ENCODE results near the gene KMT5B. TPM values are rescaled to one million over a fixed set of nuclear protein-coding genes. Genes with fewer than 3 reads are reported as not detected.
A peak's percentile ranks its signal among the peaks of the same experiment; 100 is the strongest.
"Not testable (repeated sequence)": the region's sequence is repeated elsewhere in the genome, so short reads cannot be mapped to it uniquely, and the experiment has no call there.

KMT5B gene
- 16.7 and 21.2 TPM in 2 replicates for total RNA-seq (2014; rRNA removed; shearing (Covaris generic))
- 7.9 and 9.6 TPM in 2 replicates for polyA plus RNA-seq (2014; cell fraction: nucleus; rRNA removed)

DNA sequence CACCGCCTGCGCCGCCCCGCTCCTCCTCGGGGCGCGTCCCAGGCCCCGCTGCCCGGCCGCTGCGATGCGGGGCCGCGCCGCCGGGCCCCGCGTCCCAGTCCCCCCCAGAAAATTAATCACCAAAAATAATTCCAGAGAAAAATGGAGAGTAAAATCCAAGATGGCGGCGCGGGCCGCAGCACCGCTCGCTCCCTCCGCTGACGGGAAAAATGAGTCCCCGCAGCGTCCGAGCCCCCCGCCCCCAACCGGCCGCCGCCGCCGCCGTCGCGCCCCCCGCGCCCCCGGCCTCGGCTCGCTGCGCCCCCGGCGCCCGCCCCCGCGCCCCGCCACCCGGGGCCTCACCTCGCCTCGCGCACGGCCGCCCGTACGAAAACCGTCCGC is at the start of gene KMT5B:
TSS of gene KMT5B (minus strand) at position 162 of the 381 bp plus-strand sequence. CDS start 23,220 bp downstream, outside the sequence.
- no peak for DNase-seq (ENCODE audit: extremely low read depth, low read depth)

DNA sequence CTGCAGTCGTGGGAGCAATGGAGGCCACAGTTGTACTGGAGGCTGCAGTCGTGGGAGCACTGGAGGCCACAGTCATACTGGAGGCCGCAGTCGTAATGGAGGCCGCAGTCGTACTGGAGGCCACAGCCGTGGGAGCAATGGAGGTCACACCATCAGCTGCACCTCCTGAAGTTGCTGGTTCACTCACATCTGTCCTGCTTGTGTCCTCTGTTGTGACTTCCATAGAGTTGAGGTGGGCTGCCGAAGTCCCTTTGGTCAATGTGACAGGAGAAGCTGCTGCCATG is 49.4 kb upstream of the KMT5B start:
- no peak for DNase-seq (ENCODE audit: extremely low read depth, low read depth)

DNA sequence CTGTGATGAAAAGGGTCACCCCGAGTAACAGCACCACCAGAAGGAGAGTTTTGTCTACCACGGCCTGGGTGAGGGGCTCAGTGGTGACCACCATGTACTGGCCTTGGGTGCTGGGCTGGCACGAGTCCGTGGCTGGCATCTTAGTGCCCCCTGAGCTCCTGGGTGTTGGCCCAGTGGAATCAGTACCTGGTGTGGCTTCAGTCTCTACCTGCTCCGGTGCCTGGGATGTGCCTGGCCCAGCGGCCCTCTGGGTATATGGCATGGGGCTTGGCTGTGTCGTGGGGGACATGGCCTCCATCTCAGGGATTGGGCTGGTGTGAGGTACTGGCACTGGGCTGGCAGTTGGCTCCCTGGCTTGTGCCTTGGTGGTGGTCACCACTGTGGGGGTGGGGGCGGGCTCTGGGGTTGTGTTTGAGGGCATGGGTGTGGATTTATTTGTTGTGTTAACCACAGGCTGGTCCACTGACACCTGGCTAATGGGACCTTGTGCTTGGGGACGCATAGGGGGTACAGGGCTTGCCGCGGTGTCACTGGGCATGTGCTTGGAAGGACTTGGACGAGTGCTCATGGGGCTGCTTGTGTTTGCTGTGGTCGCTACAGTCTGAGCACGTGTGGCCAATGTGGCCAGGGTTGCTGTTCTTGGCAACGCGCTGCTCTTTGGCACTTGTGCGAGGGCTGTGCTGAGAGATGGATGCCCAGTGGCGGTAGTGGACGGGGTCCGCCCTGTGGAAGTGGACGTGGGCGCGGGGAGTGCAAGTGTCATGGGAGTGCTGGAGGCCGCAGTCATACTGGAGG is 48.9 kb upstream of the KMT5B start:
- DNase-seq (ENCODE audit: extremely low read depth, low read depth), result no peak

DNA sequence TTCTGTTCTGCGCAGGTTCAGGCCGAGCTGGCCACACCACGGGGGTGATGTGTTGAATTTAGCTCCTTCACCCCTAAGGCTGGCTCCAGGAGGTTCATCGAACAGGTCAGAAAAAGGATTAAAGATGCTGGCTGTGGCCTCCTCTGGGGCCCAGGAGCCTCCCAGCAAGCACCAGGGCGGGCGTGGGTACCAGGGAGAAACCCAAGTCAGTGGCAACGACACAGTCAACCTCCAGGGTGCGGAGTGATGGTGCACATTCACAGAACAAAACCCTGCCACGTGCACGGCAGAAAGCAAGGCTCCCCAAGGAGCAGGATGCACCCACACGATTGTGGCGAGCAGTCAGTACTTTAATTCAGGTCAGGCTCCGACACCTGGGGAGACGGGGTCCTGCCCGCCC is 47.9 kb upstream of the KMT5B start:
- no peak for DNase-seq (ENCODE audit: extremely low read depth, low read depth)

DNA sequence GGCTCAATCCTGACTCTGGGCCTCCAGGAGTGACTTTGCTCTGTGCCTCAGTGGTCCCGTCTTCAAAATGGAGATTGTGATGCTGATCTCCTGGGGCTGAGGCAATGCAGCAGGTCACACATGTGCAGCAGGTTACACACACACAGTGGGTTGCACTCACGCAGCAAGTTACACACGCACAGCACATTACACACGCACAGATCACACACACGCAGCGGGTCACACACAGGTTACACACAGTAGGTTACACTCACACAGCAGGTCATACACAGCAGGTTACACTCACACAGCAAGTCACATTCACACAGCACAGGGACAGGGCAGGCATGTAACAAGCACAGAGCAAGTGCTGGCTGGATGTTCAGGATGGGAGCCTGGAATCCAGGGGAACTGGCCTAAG is 47.4 kb upstream of the KMT5B start:
- DNase-seq (ENCODE audit: extremely low read depth, low read depth), result no peak

DNA sequence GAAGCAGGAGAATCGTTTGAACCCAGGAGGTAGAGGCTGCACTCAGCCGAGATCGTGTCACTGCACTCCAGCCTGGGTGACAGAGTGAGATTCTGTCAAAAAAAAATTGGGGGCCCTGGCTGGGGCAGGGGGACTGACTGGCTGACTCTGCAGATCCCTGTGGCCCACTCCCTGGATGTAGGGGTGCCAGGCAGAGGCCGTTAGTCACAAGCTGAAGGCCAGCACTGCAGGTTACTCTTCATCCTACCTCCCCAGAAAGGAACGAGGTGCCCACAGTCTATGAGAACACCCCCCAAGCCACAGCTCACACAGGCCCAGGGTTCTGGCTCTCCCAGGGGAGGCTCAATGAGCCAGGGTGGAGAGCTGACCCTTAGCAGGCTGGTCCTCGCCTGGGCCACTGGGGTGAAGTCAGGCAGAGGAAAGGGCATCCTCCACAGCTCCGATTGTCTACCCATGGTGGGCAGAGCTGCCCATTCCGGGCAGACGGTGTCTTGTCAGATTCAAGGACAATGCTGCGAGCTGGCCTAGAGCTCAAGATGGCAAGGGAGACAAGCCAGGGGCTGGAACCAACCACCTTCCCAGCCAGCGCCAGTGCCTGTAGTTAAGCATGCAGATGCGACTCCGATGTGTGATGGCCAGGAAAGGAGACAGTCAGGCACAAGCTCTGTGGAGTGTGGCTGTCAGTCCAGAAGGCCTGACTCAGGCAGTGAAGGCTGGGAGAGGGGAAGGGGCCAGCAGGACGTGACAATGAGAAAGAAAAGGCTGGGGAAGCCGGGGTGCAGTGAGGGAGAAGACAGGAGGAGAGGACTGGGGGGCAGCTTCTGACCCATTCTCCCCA is 46.2 kb upstream of the KMT5B start:
- DNase-seq (ENCODE audit: extremely low read depth, low read depth), result no peak

DNA sequence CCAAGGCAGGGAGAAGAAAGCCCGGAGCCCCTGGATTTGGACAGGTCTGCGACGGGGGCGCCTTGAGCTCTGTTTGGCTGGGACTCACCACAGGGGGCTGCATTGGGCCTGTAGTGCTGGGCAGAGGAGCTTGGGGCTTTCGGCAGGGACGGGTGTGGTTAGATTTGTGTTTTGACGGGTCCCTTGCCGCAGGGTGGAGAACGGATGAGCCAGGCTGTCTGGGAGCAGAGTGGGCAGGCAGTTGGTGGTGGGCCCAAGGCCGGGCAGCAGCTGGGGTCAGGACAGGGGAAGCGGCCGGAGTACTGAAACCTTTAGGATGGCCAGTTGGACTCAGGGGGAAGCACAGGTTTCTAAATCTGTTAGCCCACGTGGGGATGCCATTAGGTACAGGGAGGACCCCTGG is 45.3 kb upstream of the KMT5B start:
- DNase-seq (ENCODE audit: extremely low read depth, low read depth), result no peak

DNA sequence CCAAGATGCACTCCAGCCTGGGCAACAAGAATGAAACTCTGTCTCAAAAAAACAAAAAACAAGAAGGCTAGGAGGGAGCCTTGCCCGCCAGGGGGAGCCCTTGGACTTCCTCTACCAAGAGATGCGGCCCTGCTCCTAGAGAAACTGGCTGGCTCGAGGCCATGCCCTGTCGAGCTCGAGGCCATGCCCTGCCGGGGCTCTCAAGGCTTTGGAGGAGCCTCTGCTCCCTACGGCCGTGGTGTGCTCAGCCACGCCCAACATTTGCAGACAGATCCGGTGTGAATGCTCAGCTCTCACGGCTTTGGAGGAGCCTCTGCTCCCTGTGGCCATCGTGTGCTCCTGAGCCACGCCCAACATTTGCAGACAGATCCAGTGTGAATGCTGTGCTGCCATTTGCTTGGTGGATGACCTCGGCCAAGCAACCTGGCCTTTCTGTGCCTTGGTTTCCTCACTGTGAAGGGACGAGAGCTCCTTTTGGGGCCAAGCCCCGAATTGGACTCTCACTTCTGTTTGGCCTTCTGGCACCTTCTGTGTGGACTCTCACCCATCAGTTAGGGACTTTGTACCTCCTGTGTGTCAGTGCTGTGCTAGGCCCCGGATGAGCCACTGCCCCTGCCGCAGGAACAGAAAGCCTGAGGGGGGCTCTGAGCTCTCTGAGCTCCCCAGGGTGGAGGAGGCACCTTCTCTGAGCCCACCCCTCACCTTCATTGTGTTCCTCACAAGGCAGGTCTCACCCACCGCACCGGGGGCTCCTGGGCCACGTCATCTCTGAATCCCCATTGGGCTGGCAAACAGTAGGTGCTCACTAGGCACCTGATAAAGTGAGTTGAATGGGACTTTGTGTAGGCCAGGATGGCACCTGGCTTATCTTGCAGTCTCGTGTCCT is 44.6 kb upstream of the KMT5B start:
- peak; percentile 83 for DNase-seq (ENCODE audit: extremely low read depth, low read depth)

DNA sequence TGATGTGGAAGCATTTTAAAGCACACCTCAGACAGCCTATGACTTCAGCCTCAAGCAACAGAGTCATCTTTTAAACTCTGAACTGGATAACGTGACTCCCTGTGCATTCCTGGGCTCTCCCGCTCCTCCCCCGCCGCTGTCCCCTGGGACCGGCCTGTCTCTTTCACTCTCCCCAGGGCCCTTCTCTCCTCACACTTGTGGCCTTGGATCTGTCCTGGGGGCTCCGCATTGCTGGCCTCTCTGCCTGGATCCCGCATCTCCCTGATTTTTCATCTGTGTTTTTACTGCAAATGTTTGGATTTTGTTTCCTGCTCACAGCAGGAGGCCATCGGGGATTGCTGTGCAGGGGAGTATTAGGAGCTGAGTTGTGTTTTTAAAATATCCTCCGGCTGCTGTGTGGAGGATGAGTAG is 43.2 kb upstream of the KMT5B start:
- no peak for DNase-seq (ENCODE audit: extremely low read depth, low read depth)

DNA sequence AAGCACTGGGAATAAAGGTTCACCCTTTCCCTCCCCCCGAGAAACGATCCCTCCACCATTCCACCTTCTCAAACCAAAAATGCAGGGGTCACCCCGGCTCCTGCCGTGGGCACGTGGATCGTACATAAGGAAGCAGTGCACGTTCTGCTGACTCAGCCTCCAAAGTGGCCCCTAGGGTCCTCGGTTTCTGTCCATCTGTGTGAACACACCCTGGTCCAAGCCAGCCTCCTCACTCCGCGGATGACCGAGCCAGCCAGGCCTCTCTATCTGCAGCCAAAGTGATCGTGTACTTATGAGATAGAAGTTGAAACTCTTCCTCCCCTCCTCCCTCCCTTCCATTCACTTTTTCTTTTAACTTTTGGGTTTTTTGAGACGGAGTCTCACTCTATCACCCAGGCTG is 42.4 kb upstream of the KMT5B start:
- no peak for DNase-seq (ENCODE audit: extremely low read depth, low read depth)

DNA sequence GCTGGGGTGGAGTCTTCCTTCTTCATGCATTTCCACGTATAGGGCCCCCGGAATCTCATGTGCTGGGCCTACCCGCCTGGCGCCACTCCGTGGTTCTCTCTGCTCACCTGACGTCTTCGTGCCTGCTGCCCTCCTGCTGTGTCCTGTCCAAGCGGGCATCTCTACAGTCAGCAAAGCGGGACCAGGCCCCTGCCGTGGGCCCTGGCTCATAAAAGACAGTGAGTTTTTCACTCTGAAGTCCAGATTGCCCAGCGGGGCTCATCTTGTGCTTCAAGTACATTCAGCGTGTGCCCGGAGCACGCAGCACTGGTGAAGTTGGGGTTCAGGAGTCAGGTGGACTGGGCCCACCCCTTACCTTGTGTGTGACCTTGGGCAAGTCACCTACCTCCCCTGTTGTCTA is 41.3 kb upstream of the KMT5B start:
- DNase-seq (ENCODE audit: extremely low read depth, low read depth), result no peak

DNA sequence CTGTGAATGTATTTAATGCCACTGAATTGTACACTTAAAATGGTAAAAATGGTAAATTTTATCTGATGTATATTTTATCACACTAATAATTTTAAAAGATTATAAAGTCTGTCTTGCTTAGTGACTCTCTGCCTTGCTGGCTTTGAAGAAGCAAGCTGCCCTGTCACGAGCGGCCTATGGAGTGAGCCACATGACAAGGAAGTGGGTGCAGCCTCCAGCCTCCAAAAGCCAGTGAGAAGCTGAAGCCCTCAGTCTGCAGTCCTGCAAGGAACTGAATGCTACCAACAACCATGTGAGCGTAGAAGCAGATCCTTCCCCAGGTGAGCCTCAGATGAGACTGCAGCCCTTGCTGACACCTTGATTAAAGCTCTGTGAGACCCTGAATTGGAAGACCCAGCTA is 38.7 kb upstream of the KMT5B start:
- DNase-seq (ENCODE audit: extremely low read depth, low read depth), result no peak

DNA sequence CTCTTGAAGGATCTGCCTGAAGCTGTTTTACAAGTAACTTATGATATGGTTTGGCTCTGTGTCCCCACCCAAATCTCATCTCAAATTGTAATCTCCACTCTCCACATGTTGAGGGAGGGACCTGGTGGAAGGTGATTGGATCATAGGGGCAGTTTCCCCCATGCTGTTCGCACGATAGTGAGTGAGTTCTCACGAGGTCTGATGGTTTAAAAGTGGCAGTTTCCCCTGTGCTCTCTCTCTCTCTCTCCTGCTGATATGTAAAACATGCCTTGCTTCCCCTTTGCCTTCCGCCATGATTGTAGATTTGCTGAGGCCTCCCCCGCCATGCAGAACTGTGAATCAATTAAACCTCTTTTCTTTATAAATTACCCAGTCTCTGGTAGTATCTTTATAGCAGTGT is 31.8 kb upstream of the KMT5B start:
- not testable (repeated sequence) for DNase-seq (ENCODE audit: extremely low read depth, low read depth)

DNA sequence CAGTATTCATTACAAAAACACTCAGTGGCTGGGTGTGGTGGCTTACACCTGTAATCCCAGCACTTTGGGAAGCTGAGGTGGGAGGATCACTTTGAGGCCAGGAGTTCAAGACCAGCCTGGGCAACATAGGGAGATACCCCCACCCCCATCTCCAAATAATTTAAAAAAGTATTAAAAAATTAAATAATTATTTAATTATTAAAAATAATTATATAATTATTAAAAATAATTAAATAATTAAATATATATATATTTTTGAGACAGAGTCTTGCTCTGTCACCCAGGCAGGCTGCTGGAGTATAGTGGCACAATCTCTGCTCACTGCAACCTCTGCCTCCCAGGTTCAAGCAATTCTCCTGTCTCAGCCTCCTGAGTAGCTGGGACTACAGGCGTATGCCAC is 30.8 kb upstream of the KMT5B start:
- not testable (repeated sequence) for DNase-seq (ENCODE audit: extremely low read depth, low read depth)

DNA sequence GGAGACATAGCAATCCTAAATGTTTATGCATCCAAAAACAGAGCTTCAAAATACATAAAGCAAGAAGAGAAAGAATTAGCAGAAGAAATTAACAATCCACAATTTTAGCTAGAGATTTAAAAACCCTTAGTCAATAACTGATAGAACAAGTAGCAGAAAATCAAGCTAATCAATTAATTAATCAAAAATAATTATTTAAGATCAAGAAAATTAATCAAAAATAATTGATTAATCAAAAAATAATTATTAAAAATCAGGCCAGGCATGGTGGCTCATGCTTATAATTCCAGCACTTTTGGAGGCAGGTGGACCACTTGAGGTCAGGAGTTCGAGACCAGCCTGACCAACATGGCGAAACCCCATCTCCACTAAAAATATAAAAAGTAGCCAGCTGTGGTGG is 29.5 kb upstream of the KMT5B start:
- no peak for DNase-seq (ENCODE audit: extremely low read depth, low read depth)

DNA sequence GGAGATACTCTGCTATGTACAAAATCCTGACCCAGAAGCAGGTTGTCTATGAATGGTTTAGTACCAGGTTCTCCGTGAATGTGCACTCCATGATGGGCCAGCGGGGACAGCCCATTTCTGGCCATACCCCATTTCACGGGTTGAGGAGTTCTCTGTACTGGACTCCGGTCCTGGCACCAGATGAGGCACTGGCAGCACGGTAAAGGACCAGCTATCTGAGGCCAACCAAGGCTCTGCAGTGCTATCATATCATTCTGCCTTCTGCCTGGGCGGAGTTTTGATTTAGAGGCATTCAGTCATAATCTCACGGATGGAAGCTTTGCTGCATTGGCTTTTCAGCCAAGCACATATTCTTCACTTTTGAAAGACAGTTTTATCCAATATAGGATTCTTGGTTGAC is 18.5 kb upstream of the KMT5B start:
- DNase-seq (ENCODE audit: extremely low read depth, low read depth), result no peak

DNA sequence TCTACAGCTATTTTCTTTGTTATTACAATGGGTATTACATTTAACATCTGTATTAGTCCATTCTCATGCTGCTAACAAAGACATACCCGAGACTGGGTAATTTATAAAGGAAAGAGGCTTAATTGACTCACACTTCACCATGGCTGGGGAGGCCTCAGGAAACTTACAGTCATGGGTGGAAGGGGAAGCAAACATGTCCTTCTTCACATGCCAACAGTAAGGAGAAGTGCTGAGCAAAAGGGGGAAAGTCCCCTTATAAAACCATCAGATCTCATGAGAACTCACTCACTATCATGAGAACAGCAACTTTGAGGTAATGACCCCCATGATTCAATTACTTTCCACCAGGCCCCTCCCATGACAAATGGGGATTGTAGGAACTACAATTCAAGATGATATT is 16.5 kb upstream of the KMT5B start:
- no peak for DNase-seq (ENCODE audit: extremely low read depth, low read depth)

DNA sequence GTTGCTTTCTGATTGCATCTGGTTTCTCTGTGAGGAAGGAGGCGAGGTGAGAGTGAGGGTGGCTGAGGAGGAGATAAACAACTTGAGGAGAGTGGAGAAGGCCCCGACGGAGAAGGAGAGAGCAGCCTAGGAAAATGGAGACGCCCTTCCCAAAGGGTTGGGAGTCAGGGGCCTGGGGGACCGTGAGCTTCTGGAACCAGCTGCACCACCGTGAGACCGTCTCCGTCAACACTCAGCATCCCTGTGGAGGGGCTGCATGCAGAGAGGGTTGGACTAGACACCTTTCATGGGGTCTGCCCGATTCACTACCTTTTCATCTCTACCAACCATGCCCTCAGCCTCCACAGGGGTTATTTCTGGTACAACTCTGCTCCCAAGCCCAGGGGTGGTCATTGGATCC is 13.3 kb upstream of the KMT5B start:
- no peak for DNase-seq (ENCODE audit: extremely low read depth, low read depth)

DNA sequence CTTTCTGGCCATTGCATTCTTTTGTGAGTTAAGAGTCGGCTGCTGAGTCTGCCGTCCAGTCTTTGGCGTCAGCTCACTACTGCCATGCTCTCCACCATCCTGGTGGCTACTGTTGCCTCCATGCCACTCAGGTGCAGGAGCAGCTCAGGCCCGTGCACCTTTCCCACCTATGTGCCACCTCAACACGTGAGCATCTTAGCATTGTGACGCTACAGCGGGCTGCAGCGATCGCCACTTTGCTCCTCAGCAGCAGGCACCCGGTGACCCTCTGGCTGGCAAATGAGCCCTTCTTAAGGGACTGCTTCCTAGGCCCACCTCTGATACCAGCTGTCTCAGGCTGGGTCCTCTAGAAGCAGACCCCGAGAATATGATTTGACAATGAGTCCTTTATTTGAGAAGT is 11.5 kb upstream of the KMT5B start:
- no peak for DNase-seq (ENCODE audit: extremely low read depth, low read depth)

DNA sequence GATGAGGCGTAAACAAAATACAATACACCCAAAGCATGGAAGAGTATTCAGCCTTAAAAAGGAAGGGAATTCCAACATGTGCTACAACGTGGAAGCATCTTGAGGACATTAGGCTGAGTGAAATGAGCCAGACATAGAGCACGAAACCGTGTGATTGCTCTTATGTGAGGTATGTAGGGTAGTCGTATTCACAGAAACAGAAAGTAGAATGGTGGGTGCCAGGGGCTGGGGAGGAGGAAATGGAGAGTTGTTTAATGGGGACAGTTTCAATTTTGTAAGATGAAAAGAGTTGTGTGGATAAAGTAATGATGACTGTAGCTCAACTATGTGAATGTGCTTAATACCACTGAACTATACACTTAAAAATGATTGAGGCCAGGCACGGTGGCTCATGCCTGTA is 10.2 kb upstream of the KMT5B start:
- no peak for DNase-seq (ENCODE audit: extremely low read depth, low read depth)

DNA sequence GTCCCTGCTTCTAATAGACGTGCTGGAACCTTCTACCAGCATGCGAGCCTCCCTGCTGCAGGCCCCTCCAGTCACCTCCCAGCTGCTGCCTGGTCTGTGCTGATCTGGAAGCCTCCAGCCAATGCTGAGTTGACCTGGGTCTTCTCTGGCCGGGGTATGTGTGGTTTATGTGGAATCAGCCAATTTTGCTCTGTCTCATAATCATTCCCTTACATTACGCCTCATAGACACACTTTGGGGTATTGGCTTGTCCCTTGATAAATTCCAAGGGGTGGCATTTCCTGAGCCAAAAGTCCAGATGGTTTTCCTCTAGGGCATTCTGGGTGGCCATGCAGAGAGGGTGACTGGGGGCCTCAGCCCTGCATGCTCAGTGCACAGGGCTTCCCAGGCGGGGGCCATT is 8.3 kb upstream of the KMT5B start:
- DNase-seq (ENCODE audit: extremely low read depth, low read depth), result no peak

Data from NCI-H460 (cell line).